ENCODE data around the gene RAPGEF6.

DNA sequence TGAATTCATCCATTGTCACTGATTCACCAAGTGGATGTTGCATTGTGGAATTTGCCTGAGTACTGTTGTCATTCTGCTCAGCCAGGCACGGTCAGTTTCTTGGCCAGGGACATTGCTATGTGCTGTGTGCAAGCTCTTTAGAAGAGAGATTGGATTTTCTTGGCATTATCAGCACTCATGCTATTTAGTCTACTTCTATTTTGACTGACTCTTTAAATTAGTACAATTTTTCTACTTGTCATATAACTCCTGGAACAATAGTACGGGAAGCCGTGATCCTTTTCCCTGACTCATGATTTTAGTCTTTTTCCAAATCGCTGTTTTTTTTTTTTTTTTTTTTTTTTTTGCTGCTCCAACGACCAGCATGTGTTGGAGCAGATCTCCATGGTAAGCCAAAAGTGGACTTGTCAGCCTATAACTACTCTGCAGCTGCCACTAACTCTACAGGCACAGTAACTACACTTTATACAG is 241.5 kb downstream of the RAPGEF6 start:
- TF ChIP-seq CTCF (conservative IDR thresholded peaks at IDR 0.05; ENCODE audit: low read length) (no peak), EZH2phosphoT487 (IDR thresholded peaks at IDR 0.05; ENCODE audit: borderline replicate concordance) (no peak)
